Neural progenitor cell (in vitro differentiated cells): ENCODE measurements around the gene MACROD2.

ENCODE experiments used
- CTCF ChIP-seq: fragments of 200-600 bp; sonication (generic); IDR thresholded peaks from 2 replicates; pipeline ENCODE4 v1.5.1; 2017; ENCODE audit warnings: antibody characterized with exemption, mild to moderate bottlenecking
- EZH2 ChIP-seq: fragments of 200-600 bp; sonication (generic); IDR thresholded peaks from 2 replicates; pipeline ENCODE4 v1.6.1; 2017; ENCODE audit warnings: antibody characterized with exemption, mild to moderate bottlenecking, moderate library complexity
- EZH2phosphoT487 ChIP-seq: fragments of 200-600 bp; sonication (generic); IDR thresholded peaks from 2 replicates; pipeline ENCODE4 v1.6.1; 2017; ENCODE audit warnings: antibody characterized with exemption

GRCh38 chr20:15924556-15924955 is 1929.2 kb downstream of the MACROD2 start:
- TF ChIP-seq CTCF, result no peak
- no peak for TF ChIP-seq EZH2
- no peak for TF ChIP-seq EZH2phosphoT487
